ENCODE measurements around the gene PSMD2.

Gene PSMD2

GRCh38 chr3:184343200-184343876 is 44.3 kb downstream of the PSMD2 start:
- DNase-seq: no peak

GRCh38 chr3:184344579-184345316 is 45.7 kb downstream of the PSMD2 start:
- DNase-seq: no peak

GRCh38 chr3:184345317-184346144 is 46.5 kb downstream of the PSMD2 start:
- no peak for DNase-seq

GRCh38 chr3:184346480-184347190 is 47.6 kb downstream of the PSMD2 start:
- no peak for DNase-seq

GRCh38 chr3:184347321-184348056 is 48.4 kb downstream of the PSMD2 start:
- DNase-seq: no peak

- no peak for DNase-seq
Observed at GRCh38 chr3:184348057-184348382, 49.0 kb downstream of the PSMD2 start.

- no peak for DNase-seq
Observed at GRCh38 chr3:184349563-184350470, 50.8 kb downstream of the PSMD2 start.

GRCh38 chr3:184350618-184351017 is 51.6 kb downstream of the PSMD2 start:
- DNase-seq: no peak

GRCh38 chr3:184351511-184352148 is 52.6 kb downstream of the PSMD2 start:
- no peak for DNase-seq

GRCh38 chr3:184352149-184352785 is 53.2 kb downstream of the PSMD2 start:
- no peak for DNase-seq

GRCh38 chr3:184352897-184353545 is 54.0 kb downstream of the PSMD2 start:
- DNase-seq: no peak

- DNase-seq: no peak
Observed at GRCh38 chr3:184353546-184353941, 54.5 kb downstream of the PSMD2 start.

- no peak for DNase-seq
Observed at GRCh38 chr3:184354121-184354728, 55.2 kb downstream of the PSMD2 start.

GRCh38 chr3:184354754-184355153 is 55.7 kb downstream of the PSMD2 start:
- DNase-seq: no peak

- no peak for DNase-seq
Observed at GRCh38 chr3:184355261-184356040, 56.4 kb downstream of the PSMD2 start.

- no peak for DNase-seq
Observed at GRCh38 chr3:184357248-184358123, 58.4 kb downstream of the PSMD2 start.

- DNase-seq: no peak
Observed at GRCh38 chr3:184358124-184358767, 59.2 kb downstream of the PSMD2 start.
